ENCODE data around the gene ACSM4.

The ACSM4 gene

DNA sequence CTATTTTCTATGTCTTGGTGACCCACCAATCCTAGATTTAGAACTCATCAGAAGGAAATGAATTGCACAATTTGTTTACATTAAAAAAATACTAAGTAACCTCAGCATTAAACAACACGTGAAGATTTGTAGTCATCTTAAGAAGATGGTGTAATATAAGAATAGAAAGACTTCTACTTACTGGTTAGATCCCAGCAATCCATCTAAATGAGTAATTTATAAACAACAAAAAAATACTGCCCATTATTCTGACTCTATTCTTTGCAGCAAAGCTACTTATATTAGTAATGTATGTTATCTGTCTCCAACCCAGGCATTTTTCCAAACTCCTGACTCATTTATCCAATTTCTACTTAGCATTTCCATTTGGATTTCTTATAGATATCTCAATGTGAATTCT lies 72.3 kb downstream of the ACSM4 start:
- H3K9me3 ChIP-seq (ENCODE audit: insufficient read depth, low read length): no peaks in the 10 kb centered on the region
- H3K9ac ChIP-seq (ENCODE audit: low read length): no peak overlapping the region
- H3K4me2 ChIP-seq (ENCODE audit: low read depth, low read length, poor library complexity, severe bottlenecking): no peak overlapping the region
- TF ChIP-seq, protein P1, sequence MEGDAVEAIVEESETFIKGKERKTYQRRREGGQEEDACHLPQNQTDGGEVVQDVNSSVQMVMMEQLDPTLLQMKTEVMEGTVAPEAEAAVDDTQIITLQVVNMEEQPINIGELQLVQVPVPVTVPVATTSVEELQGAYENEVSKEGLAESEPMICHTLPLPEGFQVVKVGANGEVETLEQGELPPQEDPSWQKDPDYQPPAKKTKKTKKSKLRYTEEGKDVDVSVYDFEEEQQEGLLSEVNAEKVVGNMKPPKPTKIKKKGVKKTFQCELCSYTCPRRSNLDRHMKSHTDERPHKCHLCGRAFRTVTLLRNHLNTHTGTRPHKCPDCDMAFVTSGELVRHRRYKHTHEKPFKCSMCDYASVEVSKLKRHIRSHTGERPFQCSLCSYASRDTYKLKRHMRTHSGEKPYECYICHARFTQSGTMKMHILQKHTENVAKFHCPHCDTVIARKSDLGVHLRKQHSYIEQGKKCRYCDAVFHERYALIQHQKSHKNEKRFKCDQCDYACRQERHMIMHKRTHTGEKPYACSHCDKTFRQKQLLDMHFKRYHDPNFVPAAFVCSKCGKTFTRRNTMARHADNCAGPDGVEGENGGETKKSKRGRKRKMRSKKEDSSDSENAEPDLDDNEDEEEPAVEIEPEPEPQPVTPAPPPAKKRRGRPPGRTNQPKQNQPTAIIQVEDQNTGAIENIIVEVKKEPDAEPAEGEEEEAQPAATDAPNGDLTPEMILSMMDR (IDR thresholded peaks at IDR 0.05; ENCODE audit: insufficient read depth, low read length, poor library complexity, severe bottlenecking): no peak
- TF ChIP-seq EZH2phosphoT487 (conservative IDR thresholded peaks at IDR 0.05; ENCODE audit: low read length): no peak
- H3K79me2 ChIP-seq (ENCODE audit: insufficient read depth, low read length): no peaks in the 10 kb centered on the region
- H2AFZ ChIP-seq (ENCODE audit: low read depth, low read length, severe bottlenecking): no peak overlapping the region
- H3K36me3 ChIP-seq (ENCODE audit: low read length): no peaks in the 10 kb centered on the region
- H4K20me1 ChIP-seq (ENCODE audit: low read depth, low read length): no peaks in the 10 kb centered on the region
- H3K27me3 ChIP-seq (ENCODE audit: low read length): no peaks in the 10 kb centered on the region
- no peaks in the 10 kb centered on the region for H3F3A ChIP-seq (ENCODE audit: insufficient read depth)
- H3K4me3 ChIP-seq (ENCODE audit: insufficient read depth, low read length, poor library complexity, severe bottlenecking): no peak overlapping the region
- no peaks in the 10 kb centered on the region for H3K9me2 ChIP-seq (replicated peaks; ENCODE audit: insufficient read depth, low read length)
- H3K27ac ChIP-seq (ENCODE audit: low read depth, low read length): no peak overlapping the region

Data from SU-DHL-6 (cell line).